GM21515 (cell line): ENCODE results near the gene CCL28.
"Not testable (repeated sequence)": the region's sequence is repeated elsewhere in the genome, so short reads cannot be mapped to it uniquely, and the experiment has no call there.

Experiments
- ATAC-seq: cut with Tn5 transposase; IDR thresholded peaks from one replicate; pipeline ENCODE4 v1.9.1; 2021; ENCODE audit not compliant: unreplicated experiment

Gene CCL28, protein sequence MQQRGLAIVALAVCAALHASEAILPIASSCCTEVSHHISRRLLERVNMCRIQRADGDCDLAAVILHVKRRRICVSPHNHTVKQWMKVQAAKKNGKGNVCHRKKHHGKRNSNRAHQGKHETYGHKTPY

GRCh38 chr5:43412156-43412555 is at the start of gene CCL28:
Gene CCL28 (minus strand): TSS chr5:43412391. CDS start chr5:43412316, 75 bp downstream.
- no peak for ATAC-seq

GRCh38 chr5:43461066-43461465 is 48.9 kb upstream of the CCL28 start:
- ATAC-seq, result no peak

GRCh38 chr5:43456556-43456955 is 44.4 kb upstream of the CCL28 start:
- ATAC-seq, result no peak

DNA sequence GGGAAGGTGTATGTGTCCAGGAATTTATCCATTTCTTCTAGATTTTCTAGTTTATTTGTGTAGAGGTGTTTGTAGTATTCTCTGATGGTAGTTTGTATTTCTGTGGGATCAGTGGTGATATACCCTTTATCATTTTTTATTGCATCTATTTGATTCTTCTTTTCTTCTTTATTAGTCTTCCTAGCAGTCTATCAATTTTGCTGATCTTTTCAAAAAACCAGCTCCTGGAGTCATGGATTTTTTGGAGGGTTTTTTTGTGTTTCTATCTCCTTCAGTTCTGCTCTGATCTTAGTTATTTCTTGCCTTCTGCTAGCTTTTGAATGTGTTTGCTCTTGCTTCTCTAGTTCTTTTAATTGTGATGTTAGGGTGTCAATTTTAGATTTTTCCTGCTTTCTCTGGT is 29.4 kb upstream of the CCL28 start:
- ATAC-seq, result not testable (repeated sequence)

DNA sequence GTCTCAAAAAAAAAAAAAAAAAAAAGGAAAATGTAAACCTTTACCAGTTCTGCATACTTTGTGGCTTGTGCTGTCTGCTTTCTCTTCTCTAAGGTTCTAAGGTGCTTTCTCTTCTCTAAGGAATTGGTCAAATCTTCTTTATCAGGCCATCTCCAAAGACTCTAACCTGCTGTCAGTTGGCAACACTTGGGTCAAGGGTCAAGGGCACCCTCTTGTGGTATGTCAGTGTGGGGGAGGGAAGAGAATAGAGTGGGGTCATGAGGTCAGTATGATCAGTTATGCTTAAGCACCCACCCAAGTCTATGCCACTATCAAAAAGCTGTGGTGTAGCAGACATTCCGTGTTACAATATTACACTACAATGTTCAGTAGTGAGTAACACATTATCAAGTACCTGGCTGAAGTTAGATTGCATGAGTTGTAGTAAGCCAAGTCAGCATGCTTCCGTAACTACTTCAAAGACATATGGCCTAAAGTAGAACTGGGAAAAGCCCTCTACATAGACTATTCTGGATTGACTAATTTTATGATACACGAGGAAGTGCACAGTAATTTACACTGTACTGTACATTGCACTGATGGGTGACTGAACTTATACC is 25.0 kb upstream of the CCL28 start:
- no peak for ATAC-seq

DNA sequence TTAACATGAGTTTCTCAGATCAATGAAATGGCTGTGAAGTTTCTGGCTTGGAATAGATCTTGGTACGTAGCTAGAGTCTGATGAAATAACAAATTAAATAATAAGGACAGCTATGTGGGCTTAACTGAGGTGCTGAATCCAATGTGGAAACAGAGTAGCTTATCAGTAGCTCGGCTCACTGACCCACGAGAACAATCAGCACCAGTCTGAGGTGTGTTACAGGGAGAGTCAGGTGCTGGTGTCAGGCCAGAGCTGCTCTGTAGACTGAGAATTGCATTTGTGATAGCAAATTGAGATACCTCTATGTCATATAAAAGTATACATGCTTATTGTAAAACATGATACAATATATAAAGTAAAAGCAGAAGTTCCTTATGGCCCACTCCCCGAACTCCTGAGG is 21.2 kb upstream of the CCL28 start:
- no peak for ATAC-seq

GRCh38 chr5:43432486-43433375 is 20.5 kb upstream of the CCL28 start:
- no peak for ATAC-seq

- ATAC-seq, result no peak
Measured at GRCh38 chr5:43429706-43430105, 17.5 kb upstream of the CCL28 start.

GRCh38 chr5:43429016-43429415 is 16.8 kb upstream of the CCL28 start:
- no peak for ATAC-seq

- no peak for ATAC-seq
Measured at GRCh38 chr5:43427306-43427705, 15.1 kb upstream of the CCL28 start.

DNA sequence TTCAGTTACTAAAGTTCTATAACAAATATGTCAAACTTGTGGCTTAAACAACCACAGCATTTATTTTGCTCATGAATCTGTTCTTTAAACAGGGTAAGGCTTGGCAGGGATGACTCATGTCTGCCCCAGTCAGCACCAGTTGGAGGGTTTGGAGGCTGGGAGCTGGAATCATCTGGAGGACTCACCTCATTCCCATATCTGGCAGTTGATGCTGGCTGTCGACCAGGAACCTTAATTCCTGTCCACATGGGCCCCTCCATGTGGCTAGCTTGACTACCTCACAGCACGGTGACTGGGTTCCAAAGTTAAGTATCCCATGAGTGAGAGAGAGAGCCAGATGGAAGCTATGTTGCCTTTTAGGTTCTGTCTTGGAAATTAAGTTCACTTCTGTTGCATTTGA is 13.8 kb upstream of the CCL28 start:
- no peak for ATAC-seq

- not testable (repeated sequence) for ATAC-seq
Measured at GRCh38 chr5:43423086-43423485, 10.9 kb upstream of the CCL28 start.

DNA sequence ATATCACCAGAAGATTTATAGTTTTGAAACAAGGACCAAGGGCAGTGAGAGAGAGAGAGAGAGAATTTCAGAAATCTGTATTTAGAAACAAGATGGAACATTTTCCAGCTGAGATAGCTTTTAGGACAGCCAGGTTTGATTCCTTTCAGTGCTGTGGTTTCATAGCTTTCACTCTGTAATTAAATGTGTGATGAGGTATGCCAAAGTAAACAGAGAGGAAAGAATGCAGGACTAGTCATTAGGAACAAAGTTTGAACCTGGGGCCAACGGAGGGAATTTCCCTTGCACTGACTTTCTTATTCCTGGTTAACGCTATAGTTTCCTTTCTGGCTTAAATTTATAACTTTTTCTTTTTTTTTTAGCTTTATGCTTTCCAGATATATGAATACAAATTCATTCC is 10.0 kb upstream of the CCL28 start:
- ATAC-seq, result no peak

DNA sequence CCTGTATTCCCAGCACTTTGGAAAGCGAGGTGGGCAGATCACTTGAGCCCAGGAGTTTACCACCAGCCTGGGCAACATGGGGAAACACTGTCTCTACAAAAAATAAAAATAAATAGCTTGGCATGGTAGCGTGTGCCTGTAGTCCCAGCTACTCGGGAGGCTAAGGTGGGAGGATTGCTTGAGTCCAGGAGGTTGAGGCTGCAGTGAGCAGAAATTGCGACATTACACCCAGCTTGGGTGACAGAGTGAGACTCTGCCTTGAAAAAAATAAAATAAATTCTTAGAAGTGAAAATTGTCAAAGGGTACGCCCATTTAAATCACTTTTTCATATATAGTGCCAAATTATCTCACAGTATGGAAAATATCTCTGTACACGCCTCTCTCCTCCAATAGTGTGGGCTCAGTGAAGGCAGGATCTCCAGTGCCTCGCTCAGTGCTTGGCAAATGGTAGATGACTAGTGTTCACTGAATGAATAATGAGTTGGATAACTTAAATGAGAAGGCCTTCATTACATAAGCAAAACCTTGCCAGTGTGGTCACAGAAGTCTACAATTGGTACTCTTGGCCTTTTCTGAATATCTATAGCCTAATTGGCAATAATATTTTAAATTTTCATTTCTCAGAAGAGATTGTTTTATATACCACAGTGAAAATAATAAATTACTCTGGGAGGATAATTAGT is 9.4 kb upstream of the CCL28 start:
- no peak for ATAC-seq

GRCh38 chr5:43420241-43420640 is 8.1 kb upstream of the CCL28 start:
- ATAC-seq, result no peak

GRCh38 chr5:43418561-43418960 is 6.4 kb upstream of the CCL28 start:
- ATAC-seq, result no peak

GRCh38 chr5:43416803-43417394 is 4.7 kb upstream of the CCL28 start:
- no peak for ATAC-seq

DNA sequence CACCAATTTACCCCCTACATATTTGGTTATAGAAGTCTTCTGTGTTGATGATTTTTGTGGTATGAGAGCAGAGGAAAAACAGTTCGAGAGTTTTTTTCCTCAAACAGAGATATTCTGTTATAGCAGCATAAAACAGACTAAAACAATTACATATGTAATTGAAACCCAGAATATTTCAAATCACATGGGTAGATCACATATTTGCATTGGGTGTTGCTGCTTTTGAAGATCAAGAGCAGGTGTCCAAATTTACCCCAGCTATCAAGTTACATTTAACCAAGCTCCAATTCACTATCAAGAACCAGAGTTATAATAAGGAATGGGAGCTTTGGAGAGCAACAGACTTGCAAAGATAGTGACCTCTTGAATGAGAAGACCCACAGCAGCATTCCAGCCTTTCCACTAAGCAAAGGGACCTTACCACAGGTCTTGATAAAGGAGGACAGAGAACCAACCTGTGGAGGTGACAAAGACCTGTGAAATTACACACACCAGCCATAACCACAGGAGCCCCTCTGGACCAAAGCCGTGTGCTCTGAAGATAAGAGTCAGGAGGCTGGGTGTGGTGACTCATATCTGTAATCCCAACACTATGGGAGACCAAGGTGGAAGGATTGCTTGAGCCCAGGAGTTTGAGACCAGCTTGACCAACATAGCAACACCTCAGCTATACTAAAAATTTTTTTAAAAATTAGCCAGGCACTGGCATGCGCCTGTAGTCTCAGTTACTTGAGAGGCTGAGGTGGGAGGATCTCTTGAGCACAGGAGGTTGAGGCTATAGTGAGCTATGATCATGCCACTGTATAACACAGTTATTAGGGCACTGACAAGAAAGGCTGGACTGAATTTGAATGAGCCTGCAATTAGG is 4.0 kb upstream of the CCL28 start:
- no peak for ATAC-seq

DNA sequence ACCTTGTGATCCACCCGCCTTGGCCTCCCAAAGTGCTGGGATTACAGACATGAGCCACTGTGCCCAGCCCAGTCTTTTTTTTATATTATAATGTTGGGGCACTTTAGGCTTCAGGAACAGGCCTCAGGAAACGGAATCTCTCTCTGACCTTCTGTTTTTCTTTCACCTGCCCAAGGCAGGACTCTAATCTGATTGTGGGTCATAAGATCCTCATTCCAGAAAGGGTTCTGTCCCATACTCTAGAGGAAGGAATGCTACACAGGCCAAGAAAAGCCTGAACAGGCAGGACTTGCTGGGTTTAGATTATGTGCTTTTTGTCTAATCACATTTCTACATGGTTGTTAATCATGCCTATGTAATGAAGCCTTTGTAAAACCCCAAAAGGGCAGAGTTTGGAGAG is 1.8 kb upstream of the CCL28 start:
- ATAC-seq, result no peak

GRCh38 chr5:43412644-43413043 is 453 bp upstream of the CCL28 start:
- no peak for ATAC-seq
